ENCODE measurements around the gene IMMP2L. TPM values are rescaled to one million over a fixed set of nuclear protein-coding genes. Genes with fewer than 3 reads are reported as not detected.

The IMMP2L gene
- polyA plus RNA-seq, 2 of the 4 experiments (the other 2 are of a cell fraction), result 16.1 to 23.8 TPM

DNA sequence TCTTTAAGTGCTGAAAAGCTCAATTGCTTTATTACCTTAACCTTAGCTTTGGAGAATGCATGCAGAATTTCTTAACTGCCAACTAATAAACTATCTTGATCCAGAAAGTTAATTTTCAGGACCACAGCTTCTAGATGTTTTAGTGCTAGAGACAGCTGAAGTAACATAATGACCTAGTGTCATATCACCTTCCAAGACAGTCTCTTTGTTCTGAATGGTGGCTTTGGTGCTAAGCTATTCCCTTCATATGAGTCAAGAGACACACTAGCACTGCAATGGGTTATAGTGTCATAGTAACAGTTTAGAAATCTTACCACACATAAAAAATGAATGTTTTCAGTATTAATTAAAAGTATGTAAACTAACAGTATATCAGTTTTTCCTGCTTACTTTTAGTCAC lies 586.8 kb downstream of the IMMP2L start (continued):
- TF ChIP-seq HOXB5 (CRISPR knock-in tag; IDR thresholded peaks at IDR 0.05) (no peak), NFE2L2 (conservative IDR thresholded peaks at IDR 0.05; ENCODE audit: low read length) (no peak), POLR2AphosphoS2 (conservative IDR thresholded peaks at IDR 0.05; ENCODE audit: low read length) (no peak)

DNA sequence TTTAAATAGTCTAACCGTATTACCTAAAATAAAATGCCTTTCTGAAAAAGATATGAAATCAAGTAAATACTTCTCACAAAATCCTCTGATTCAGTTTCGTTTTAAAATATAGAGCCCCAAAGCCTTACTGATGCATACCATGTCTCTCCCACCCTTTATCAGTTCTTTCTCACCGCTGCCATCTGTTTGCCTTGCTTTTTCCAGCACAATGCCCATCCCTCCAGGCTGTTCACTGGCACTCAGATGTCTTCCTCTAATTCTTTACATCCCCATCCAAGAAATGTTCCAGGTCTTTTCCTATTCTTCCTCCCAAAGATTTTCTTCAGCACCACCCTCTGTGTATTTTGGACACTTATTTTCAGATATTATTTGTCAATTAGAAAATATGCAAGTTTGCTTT lies 587.9 kb downstream of the IMMP2L start:
- H3K27ac ChIP-seq, result no peak overlapping the region
- WGBS (ENCODE audit: missing lambda C conversion rate), result 52% methylated on average over 3 of the region's 3 CpGs
- POLR2A ChIA-PET, result no interaction called here
- DNase-seq (ENCODE audit: low read depth in 1 of 2, low spot score in 1 of 2), result no peak
- no peaks in the 10 kb centered on the region for H3K9me3 ChIP-seq
- no peak overlapping the region for H3K4me2 ChIP-seq
- TF ChIP-seq CBX2 (IDR thresholded peaks at IDR 0.05; ENCODE audit: borderline replicate concordance, low read depth) (no peak), ZSCAN20 (CRISPR knock-in tag; IDR thresholded peaks at IDR 0.05) (no peak), RCOR1 (IDR thresholded peaks at IDR 0.05; ENCODE audit: low read depth, low read length) (no peak), RNF2 (IDR thresholded peaks at IDR 0.05; ENCODE audit: borderline replicate concordance, low read depth) (no peak), NR3C1 (IDR thresholded peaks at IDR 0.05) (no peak), FOXS1 (CRISPR knock-in tag; IDR thresholded peaks at IDR 0.05) (no peak), RAD21 (conservative IDR thresholded peaks at IDR 0.05 in 1 of 2, IDR thresholded peaks at IDR 0.05 in 1 of 2) (no peak), ATOH8 (CRISPR knock-in tag; IDR thresholded peaks at IDR 0.05; ENCODE audit: low read depth) (no peak), RFX5 (IDR thresholded peaks at IDR 0.05) (no peak), SREBF2 (IDR thresholded peaks at IDR 0.05) (no peak), CHD2 (IDR thresholded peaks at IDR 0.05; ENCODE audit: low read length, partially characterized antibody) (no peak), POLR2A (IDR thresholded peaks at IDR 0.05; ENCODE audit: low read length) (no peak)
- TF ChIP-seq, protein P1, sequence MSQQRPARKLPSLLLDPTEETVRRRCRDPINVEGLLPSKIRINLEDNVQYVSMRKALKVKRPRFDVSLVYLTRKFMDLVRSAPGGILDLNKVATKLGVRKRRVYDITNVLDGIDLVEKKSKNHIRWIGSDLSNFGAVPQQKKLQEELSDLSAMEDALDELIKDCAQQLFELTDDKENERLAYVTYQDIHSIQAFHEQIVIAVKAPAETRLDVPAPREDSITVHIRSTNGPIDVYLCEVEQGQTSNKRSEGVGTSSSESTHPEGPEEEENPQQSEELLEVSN (IDR thresholded peaks at IDR 0.05; ENCODE audit: borderline replicate concordance, low read depth), result no peak
- TF ChIP-seq, protein P2, sequence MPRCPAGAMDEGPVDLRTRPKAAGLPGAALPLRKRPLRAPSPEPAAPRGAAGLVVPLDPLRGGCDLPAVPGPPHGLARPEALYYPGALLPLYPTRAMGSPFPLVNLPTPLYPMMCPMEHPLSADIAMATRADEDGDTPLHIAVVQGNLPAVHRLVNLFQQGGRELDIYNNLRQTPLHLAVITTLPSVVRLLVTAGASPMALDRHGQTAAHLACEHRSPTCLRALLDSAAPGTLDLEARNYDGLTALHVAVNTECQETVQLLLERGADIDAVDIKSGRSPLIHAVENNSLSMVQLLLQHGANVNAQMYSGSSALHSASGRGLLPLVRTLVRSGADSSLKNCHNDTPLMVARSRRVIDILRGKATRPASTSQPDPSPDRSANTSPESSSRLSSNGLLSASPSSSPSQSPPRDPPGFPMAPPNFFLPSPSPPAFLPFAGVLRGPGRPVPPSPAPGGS (IDR thresholded peaks at IDR 0.05), result no peak
- no peak for FAIRE-seq
- H3K4me3 ChIP-seq, result no peak overlapping the region
- H3K4me1 ChIP-seq, result no peaks in the 10 kb centered on the region
- ATAC-seq, result no peak
- CTCF ChIA-PET, result no interaction called here

- DNase-seq (ENCODE audit: low read depth in 1 of 2, low spot score in 1 of 2) (no peak), ATAC-seq (no peak), FAIRE-seq (no peak)
- 63% methylated on average over 6 of the region's 6 CpGs for WGBS (ENCODE audit: missing lambda C conversion rate)
- TF ChIP-seq EP300 (IDR thresholded peaks at IDR 0.05) (no peak), FOSL2 (IDR thresholded peaks at IDR 0.05) (no peak), FOSL2 (CRISPR knock-in tag; IDR thresholded peaks at IDR 0.05) (no peak)
- CTCF ChIA-PET, result no interaction called here
- Histone ChIP-seq H3K4me1 (no peaks in the 10 kb centered on the region), H3K4me2 (no peak overlapping the region), H3K27ac (no peak overlapping the region), H3K4me3 (no peak overlapping the region), H3K9me3 (no peaks in the 10 kb centered on the region)
- POLR2A ChIA-PET, result no interaction called here
These were observed 588.9 kb downstream of the IMMP2L start for GRCh38 chr7:110973196-110973990.

DNA sequence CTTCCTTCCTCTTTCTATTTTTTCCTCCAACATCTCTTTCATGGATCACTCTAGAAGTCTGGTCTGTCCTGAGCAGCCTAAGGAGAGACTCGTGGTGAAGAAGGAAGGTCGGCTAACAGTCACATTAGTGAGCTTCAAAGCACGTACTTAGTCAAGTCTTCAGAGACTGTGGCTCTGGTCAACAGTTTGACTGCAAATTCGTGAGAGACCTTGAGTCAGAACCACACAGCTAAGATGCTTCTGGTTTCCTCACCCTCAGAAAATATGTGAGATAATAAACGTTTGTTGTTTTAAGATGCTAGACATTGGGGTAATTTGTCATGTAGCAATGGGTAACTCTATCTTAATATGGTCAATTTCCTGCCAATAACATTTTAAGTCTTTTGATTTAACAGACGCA lies 597.5 kb downstream of the IMMP2L start:
- no peak overlapping the region for H3K27ac ChIP-seq
- ChIA-PET POLR2A (no interaction called here), CTCF (no interaction called here)
- DNase-seq (ENCODE audit: low read depth in 1 of 2, low spot score in 1 of 2) (no peak), FAIRE-seq (peak; percentile 73), ATAC-seq (no peak)
- TF ChIP-seq HEYL (CRISPR knock-in tag; IDR thresholded peaks at IDR 0.05), result no peak
- TF ChIP-seq EP300 (IDR thresholded peaks at IDR 0.05), result no peak
- TF ChIP-seq HDAC2 (IDR thresholded peaks at IDR 0.05), result no peak
- H3K4me2 ChIP-seq, result no peak overlapping the region
- no peaks in the 10 kb centered on the region for H3K4me1 ChIP-seq
- no peaks in the 10 kb centered on the region for H3K9me3 ChIP-seq
- 59% methylated on average over 6 of the region's 6 CpGs for WGBS (ENCODE audit: missing lambda C conversion rate)
- H3K4me3 ChIP-seq, result no peak overlapping the region

All from A549 (cell line).